Subcutaneous adipose tissue (tissue), 4 donors: ENCODE results near the gene PPTC7. TPM values are rescaled to one million over a fixed set of nuclear protein-coding genes. Genes with fewer than 3 reads are reported as not detected.

Experiments
- total RNA-seq, 4 donors: library from RNA; depleted of rRNA; stranded (reverse); fragments of >200 nt; gene quantifications; one replicate each; pipeline ENCODE4 v1.1.0, GENCODE V29; 2016
- TF ChIP-seq, protein P1 (sequence below): fragments of 450-650 bp; IDR thresholded peaks from one replicate; pipeline ENCODE4 v1.5.1; 2016; ENCODE audit warnings: low read depth, mild to moderate bottlenecking, control low read depth, antibody characterized with exemption, moderate library complexity

PPTC7 gene, protein sequence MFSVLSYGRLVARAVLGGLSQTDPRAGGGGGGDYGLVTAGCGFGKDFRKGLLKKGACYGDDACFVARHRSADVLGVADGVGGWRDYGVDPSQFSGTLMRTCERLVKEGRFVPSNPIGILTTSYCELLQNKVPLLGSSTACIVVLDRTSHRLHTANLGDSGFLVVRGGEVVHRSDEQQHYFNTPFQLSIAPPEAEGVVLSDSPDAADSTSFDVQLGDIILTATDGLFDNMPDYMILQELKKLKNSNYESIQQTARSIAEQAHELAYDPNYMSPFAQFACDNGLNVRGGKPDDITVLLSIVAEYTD
- 10 to 100 TPM; 24.9 to 31.3 (median 30.3) TPM for total RNA-seq

DNA sequence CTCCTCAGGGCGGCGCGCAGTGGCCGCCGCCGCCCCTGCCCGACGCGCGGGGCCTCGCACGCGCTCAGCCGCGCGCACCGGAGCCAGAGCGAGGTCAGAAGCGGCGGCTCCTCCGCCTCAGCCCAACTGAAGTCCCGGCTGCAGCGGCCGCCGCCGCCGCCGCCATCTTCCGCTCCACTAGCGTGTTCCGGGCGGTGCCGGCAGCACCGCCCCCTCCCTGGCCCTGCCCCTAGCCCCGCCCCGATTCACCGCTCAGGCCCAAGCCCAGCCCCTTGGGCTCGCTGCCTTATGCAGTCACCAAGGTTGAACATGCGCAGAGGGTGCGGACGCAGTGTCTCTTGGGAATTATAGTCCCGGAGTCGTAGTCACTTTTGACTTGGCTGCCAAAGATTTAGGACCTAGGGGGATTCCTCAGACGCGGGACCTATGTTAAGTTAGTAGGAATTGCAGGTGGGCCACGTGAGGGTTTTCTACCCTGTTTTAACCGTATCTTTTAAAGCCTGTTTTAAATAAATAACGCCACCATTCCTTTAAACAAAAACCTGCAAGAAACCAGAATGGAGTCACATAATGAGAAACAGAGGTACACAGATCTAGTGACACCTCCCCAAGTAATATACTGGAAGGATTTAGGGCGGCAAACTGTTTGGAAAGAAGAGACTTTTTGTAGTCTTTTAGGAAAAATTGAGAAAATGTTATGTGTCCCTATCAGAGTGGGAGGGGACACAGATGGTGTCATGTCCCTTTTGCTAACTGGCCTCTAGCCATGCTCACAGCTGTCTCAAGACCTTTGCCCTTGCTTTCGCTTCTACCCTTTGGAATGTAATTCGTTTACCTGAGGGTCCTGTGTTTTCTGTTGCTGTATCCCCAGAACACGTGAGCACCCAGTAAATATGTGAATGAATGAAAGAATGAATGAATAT, at the start of gene PPTC7:
Gene PPTC7, minus strand, starts transcription at position 182 of the 923 bp plus-strand sequence. CDS start 287 bp downstream, outside the sequence.
- TF ChIP-seq, protein P1, sequence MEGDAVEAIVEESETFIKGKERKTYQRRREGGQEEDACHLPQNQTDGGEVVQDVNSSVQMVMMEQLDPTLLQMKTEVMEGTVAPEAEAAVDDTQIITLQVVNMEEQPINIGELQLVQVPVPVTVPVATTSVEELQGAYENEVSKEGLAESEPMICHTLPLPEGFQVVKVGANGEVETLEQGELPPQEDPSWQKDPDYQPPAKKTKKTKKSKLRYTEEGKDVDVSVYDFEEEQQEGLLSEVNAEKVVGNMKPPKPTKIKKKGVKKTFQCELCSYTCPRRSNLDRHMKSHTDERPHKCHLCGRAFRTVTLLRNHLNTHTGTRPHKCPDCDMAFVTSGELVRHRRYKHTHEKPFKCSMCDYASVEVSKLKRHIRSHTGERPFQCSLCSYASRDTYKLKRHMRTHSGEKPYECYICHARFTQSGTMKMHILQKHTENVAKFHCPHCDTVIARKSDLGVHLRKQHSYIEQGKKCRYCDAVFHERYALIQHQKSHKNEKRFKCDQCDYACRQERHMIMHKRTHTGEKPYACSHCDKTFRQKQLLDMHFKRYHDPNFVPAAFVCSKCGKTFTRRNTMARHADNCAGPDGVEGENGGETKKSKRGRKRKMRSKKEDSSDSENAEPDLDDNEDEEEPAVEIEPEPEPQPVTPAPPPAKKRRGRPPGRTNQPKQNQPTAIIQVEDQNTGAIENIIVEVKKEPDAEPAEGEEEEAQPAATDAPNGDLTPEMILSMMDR: no peak

DNA sequence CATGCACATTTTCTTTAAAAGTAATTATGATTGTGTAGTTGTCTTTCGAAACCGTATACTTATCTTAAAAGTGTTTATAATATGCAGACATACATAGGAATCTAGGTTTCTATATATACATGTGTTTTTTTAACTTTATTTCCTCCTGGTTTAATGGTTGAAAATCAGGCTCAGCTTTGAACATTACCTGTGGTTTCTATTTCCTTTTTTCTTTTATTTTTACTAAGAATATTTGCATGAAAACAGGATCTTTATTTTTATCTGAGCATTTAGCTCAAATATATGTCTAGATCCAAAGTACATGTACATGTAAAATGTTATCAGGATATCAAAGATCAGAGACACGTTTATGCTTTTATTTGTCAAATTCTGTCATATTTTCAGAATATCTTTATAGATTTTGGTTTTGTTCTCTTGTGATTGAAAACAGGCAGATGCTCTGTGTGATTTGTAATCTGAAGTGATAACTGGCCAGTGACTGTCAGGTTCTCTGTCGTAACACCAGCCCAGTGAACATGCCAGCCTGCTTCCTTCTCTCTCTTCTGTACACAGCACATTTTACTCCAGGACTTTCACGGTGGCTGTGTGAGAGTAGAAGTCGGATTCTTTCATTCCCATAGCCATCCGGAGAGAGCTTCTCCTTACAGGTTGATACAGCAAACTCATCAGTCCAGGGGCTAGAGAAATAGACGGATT, 44.5 kb upstream of the PPTC7 start:
- TF ChIP-seq, protein P1: no peak

DNA sequence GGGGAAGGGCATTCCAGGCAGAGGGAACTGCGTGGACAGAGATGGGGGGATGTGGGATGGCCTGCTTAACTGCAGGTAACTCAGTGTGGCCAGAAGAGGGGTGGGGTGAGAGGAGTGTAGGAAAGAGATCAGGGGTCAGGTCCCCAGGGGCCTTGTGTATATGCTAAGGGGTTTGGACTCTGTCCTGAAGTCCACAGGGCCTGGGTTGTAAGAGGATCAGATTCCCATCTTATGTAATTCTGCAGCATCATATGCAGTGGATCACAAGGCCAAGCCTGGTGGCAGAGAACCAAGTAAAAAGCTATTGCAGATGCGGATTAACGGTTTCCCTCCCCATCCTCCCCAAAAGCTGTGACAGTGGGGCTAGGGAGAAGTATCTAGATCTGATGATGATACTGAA, 39.5 kb upstream of the PPTC7 start:
- TF ChIP-seq, protein P1: no peak

DNA sequence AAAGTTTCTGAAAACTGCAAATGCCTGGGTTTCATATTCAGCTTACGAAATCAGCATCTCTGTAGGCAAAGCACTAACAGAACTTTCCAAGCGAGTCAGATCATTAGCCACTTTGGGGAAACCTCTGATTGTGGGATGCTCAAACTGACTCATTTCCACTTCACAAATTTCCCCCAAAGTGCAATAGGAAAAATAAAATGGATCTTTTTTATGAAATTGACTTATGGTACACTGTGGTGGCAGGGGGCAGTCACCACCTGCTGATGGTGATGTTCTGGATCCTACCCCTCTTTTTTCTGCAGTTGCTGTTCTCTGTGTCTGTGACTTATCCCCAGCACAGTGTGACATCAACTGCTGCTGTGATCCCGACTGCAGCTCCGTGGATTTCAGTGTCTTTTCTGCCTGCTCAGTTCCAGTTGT, 36.4 kb upstream of the PPTC7 start:
- TF ChIP-seq, protein P1: no peak

DNA sequence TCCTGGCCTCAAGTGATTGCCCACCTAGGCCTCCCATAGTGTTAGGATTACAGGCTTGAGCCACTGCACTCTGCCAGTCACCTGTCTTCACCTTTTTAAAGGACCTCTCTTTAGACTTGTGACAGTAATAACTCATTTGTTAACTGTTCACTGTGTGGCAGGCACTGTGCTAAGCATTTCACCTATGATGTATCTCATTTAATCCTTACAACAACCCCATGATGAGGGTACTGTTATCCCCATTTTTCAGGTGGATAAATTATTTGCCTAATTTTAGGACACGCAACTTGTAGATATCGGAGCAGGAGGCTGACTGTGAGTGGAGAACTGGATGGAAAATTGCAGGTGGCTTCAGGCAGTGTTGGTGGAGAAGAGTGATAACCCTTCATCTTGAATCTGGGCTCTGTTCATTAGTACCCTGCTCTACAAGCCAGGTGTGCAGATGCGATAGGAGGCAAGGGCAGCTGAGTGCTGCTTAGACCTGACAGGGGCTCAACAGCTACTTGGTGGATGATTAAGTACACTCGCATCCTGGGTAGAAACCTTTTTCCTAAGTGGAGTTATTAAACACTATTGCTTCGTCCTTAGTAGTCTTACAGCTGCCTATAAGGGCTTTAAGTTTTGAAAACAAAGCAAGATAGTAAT, 33.5 kb upstream of the PPTC7 start:
- TF ChIP-seq, protein P1: no peak

DNA sequence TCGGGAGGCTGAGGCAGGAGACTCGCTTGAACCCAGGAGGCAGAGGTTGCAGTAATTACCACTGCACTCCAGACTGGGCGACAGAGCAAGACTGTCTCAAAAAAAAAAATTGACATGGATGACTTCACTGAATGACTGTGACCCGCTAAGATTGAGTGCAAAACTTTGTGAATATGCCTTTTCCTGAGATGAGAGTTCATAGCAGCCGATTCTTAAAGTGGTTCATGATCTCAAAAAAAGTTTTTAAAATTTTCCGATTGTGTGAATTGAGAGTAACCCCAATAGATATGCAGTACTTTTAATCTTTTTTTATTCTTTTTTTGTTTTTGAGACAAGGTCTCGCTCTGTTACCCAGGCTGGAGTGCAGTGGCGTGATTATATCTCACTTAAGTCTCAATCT, 32.1 kb upstream of the PPTC7 start:
- TF ChIP-seq, protein P1: no peak
